Measurements from ENCODE around the gene MYBBP1A.

GRCh38 chr17:4544135-4544950 lies 10.8 kb downstream of the MYBBP1A start:
- TF ChIP-seq CTCF (IDR thresholded peaks at IDR 0.05 in 4 of 5, conservative IDR thresholded peaks at IDR 0.05 in 1 of 5): no peak
- TF ChIP-seq POLR2A (IDR thresholded peaks at IDR 0.05): no peak
